COLO668 (cell line): ENCODE measurements around the gene MAGI1.
"Not testable (repeated sequence)": the region's sequence is repeated elsewhere in the genome, so short reads cannot be mapped to it uniquely, and the experiment has no call there.

Experiments
- DNase-seq: peaks from one replicate; lab custom pipeline; 2025; ENCODE audit not compliant: unreplicated experiment; lab: John Stamatoyannopoulos, UW

Gene MAGI1

DNA sequence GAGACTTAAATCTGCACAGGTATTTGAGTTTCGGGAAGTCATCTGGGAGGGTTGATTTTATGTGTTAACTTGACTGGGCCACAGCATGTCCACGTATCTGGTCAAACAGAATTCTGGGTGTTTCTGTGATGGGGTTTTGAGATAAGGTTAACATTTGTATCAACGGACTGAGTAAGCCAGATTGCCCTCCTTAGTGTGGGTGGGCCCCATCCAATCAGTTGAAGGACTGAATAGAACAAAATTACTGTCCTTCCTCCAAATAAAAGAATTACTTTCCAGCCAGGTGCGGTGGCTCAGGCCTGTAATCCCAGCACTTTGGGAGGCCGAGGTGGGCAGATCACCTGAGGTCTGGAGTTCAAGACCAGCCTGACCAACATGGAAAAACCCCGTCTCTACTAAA, 399.3 kb downstream of the MAGI1 start:
- no peak for DNase-seq

- DNase-seq, result no peak
Observed at GRCh38 chr3:65638301-65638700, 400.4 kb downstream of the MAGI1 start.

- peak; percentile 23 for DNase-seq
Observed at GRCh38 chr3:65636326-65636725, 402.4 kb downstream of the MAGI1 start.

DNA sequence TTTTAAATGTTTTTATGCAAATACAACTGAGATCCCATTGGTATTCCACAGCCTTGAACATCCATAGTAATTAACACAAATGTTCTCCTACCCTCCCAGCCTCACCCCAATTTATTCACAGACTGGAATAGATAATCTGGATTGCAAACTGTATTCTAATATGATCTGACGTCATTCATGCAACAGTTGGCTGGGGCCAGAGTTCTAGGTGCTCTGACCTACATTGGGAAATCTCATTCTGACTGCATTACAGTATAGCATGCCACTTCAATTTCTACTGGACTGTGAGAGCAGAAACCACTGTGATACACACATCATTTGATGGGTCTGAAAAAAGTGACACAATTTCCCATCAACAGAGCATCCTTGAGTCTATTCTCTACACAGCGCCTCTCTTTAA, 403.1 kb downstream of the MAGI1 start:
- no peak for DNase-seq

DNA sequence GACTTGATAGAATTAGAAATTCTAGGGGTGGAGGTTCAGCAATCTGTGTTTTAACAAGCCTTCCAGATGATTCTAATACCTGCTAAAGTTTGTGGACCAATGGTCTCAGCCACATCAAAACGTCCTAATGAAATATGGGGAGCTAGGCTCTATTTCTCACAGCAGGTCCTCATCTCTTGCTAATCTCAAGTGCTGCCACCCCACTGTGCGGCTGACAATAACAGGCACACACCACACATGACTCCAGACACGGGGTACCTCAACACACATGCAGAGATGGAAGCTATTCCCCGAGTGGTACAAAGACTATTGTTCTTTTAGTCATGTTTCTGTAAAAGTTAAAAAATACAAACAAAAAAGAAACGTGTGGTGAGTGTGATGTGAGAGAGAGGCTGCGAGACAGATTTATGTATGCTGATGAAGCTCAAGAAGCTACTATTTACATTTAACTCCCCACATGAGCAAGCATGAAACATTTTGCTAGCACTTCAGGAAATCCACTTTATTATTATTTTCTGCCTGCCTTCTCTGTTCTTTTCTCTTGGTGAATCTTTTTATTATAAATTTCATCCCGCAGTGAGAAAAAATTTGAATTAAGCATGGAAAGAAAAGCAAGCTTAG, 405.6 kb downstream of the MAGI1 start:
- DNase-seq, result no peak

GRCh38 chr3:65632414-65632813, 406.3 kb downstream of the MAGI1 start:
- DNase-seq, result no peak

GRCh38 chr3:65628978-65629377, 409.7 kb downstream of the MAGI1 start:
- DNase-seq, result no peak

DNA sequence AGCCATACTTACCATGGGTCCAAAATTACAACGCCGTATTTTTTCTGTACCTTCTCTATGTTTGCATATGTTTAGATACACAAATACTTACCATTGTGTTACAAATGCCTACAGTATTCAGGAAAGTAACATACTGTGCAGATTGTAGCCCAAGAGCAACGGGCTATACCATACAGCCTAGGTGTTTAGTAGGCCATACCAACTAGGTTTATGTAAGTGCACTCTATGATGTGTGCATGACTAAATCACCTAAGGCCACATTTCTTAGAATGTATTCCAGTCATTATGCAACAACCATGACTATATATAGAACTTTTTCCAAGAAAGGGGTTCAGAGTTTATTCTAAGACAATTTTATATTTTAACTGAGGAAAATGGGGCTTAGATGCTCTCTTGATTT, 411.7 kb downstream of the MAGI1 start:
- DNase-seq, result no peak

DNA sequence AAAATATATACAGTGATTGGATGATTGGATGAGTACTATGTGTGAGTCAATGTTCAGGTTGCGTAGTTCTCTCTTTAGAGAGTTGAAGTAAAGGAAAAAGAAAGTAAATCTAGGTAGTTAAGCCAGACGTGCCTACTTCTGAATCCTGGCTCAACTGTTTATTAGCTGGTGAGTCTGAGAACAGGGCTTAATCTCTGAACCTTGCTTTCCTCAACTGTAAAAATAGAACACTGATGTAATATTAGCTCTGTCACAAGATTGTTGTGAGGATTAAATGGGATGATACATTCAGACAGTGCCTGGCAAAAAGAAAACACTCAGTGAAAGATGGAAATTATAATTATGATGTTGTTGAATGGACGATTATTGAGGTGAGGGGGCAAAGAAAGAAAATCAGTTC, 413.4 kb downstream of the MAGI1 start:
- DNase-seq, result no peak

DNA sequence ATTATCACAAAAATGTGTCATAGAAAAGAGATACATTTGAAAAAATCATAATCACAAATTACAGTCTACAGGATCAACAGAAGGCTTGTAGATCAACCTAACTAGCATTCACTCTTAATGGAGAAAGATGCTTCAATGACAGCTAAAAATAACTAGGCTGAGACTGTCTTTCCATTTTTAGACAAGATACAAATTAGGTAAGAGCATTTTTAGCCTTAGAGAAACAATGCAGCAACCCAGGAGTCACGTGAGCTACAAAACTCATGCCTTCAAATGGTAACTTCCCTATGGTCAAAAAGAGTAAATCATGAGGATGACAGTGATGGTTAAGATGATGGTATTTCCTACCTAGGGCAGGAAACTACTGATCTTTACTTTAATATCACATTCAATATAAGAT, 415.4 kb downstream of the MAGI1 start:
- no peak for DNase-seq

DNA sequence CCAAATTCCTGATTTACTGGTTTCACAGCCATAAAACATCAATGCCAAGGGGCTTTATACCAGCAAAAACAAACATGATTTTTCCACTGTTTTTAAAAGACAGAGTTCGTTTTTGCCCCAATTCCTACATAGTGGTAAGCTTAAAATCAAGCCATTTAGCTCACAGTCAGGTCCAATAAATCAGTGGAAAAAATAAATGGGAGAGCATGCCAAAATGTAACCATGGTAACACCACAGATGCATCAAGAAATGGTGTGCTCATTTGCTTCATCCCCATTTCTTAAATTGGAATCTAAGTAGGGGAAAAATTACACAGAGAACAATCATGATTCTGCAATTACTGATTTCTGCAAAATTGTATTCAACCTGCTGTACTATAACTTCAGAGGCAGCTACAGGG, 418.8 kb downstream of the MAGI1 start:
- DNase-seq, result no peak

DNA sequence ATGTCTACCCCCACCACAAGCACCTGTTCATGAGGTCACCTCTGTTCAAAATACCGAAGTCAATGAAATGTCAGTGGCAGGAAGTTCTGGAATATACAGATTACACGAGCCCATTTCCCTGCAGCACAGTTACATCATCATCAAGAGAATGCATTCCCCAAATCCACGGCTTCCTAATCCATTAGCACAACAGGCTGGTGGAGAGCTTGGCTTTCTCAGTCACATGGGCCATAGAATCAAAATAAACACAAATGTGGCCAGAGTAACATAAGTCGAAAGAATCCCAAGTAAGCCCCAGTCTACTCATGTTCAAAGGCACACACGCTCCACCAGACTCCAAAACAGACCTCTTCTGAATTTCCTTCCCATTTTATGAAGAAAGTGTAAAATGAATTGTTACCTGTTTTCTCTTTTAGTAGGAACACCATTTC, 419.3 kb downstream of the MAGI1 start:
- no peak for DNase-seq

DNA sequence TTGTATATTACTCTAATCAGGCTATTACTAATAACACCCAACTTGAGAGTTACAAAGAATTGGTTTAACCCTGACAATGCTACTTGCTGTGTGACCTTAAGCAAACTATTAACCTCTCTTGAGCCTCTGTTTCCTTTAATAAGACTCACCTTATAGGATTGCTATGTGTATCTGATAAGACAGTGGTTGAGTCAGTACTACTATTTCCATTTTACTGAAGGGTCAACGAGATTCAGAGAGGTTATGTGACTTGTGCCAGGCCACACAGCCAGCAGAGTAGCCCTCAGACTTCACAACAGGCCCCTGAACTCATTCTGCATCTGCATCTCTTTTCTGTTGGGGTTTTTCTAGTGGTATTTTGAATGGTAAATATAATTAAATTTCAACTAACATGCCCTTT, 420.1 kb downstream of the MAGI1 start:
- DNase-seq, result no peak

DNA sequence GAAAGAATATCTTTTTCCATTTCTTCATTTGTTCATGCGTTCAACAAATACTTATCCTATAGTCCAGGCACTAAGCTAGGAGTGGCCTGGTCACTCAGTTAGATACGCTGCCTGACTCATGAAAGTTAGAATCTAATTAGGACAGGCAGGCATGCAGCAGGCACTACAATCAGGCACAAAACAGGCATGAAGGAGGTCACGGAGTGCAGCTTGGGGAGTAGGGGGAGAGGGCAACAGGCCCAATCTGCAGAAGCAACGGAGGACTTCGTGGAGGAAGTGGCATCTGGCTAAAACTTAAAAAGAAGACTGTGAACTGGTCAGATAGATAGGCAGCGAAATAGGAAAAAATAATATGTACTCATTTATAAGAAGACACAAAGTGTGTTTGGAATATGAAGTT, 420.9 kb downstream of the MAGI1 start:
- DNase-seq, result no peak

GRCh38 chr3:65617209-65617608, 421.5 kb downstream of the MAGI1 start:
- DNase-seq, result no peak

GRCh38 chr3:65616563-65616962, 422.2 kb downstream of the MAGI1 start:
- DNase-seq, result no peak

- no peak for DNase-seq
Observed at GRCh38 chr3:65615329-65615728, 423.4 kb downstream of the MAGI1 start.

GRCh38 chr3:65614585-65614984, 424.1 kb downstream of the MAGI1 start:
- DNase-seq, result no peak

DNA sequence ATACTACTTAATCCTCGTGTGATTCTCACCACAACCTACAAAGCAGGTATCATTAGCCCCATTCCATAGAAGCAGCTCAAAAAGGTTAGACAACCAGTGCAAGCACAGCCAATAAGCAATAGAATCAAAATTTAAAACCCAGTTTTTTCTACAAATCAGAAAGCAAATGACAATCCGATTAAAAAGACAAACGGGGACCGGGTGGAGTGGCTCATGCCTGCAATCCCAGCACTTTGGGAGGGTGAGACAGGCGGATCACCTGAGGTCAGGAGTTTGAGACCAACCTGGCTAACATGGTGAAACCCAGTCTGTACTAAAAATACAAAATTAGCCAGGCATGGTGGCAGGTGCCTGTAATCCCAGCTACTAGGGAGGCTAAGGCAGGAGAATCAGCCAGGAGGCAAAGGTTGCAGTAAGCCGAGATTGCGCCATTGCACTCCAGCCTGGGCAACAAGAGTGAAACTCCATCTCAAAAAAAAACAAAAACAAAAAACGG, 430.7 kb downstream of the MAGI1 start:
- DNase-seq, result not testable (repeated sequence)

DNA sequence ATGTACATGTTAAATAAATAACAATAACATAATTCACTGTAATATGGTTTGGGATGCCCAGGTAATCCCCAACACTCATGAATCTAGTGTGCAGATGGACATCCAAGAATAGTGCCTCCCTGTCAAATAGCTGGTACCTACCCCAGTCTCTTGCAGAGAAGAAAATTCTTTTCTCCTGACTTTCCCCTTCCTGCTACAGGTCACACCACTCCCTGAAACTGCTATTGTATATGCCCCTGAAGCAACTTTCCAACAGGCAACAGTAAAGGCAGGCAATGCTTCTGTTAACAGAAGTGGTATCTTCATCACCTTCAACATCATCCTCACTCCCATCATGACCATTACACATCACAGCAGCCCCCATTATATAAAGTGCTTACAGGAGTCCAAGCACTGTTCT, 431.6 kb downstream of the MAGI1 start:
- DNase-seq, result no peak

DNA sequence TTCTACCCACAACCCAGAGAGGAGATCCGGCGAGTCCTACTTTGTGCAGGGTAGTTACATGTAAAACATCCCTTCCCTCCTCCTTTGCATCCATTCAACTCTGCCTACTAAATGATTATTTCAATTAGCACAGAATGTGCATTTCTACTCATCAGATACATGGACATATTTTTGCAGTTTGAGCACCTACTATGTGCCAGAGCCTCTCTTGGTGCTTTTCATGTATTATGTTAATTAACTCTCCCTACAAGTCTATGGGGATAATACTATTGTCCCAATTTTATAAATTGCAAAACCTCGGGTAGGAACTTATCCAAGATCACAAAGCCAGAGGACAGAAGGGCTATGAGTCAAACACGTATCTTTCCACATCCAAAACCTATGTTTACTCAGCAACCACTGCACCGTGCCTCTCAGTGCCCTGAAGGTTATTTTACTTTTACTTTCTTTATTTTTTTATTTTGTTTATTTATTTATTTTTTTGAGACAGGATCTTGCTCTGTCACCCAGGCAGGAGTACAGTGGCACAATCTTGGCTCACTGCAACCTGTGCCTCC, 432.8 kb downstream of the MAGI1 start:
- no peak for DNase-seq

DNA sequence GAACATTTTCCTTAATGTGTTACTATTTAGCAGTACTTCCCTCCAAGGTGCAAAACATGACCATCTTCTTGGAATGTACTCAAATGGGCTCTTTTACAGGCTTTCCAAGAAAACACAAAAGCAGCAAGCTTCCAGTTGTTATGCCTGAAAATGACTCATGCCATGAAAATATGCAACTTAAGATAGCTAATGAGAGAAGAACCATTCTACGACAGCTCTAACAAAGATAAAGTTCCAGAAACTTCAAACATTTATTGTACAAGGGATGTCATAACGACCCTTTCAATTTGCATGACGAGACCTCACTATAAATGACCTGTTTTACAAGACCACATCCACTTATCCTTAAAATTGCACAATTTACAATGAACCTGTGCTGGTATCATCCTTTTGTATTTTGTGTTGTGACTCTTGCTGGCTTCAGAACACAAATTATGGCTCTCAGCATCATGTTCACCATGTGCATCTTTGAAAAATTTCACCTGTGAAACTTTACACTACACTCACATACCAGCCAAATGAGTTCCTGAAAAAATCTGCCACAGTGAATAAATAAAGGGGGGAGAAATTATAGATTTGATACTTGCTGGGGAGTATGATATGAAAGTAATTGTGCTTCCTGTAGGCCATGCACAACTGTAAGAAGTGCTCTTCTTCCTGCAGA, 433.7 kb downstream of the MAGI1 start:
- no peak for DNase-seq

GRCh38 chr3:65603631-65604030, 435.1 kb downstream of the MAGI1 start:
- no peak for DNase-seq
